ENCODE data around the gene DACH1.
"Not testable (repeated sequence)": the region's sequence is repeated elsewhere in the genome, so short reads cannot be mapped to it uniquely, and the experiment has no call there.

DACH1 gene

GRCh38 chr13:71865874-71866334, 1.1 kb downstream of the DACH1 start:
- DNase-seq: no peak

- DNase-seq: no peak
Measured at GRCh38 chr13:71864986-71865873, 1.8 kb downstream of the DACH1 start.

GRCh38 chr13:71864094-71864985, 2.7 kb downstream of the DACH1 start:
- DNase-seq: no peak

- DNase-seq: no peak
Measured at GRCh38 chr13:71863254-71863865, 3.6 kb downstream of the DACH1 start.

- no peak for DNase-seq
Measured at GRCh38 chr13:71862459-71862943, 4.5 kb downstream of the DACH1 start.

- DNase-seq: no peak
Measured at GRCh38 chr13:71861769-71862458, 5.1 kb downstream of the DACH1 start.

- no peak for DNase-seq
Measured at GRCh38 chr13:71860547-71861138, 6.4 kb downstream of the DACH1 start.

- DNase-seq: no peak
Measured at GRCh38 chr13:71858647-71859046, 8.4 kb downstream of the DACH1 start.

- no peak for DNase-seq
Measured at GRCh38 chr13:71856548-71857043, 10.4 kb downstream of the DACH1 start.

GRCh38 chr13:71854401-71854800, 12.6 kb downstream of the DACH1 start:
- no peak for DNase-seq

- no peak for DNase-seq
Measured at GRCh38 chr13:71853725-71854124, 13.3 kb downstream of the DACH1 start.

- no peak for DNase-seq
Measured at GRCh38 chr13:71852736-71853135, 14.3 kb downstream of the DACH1 start.

GRCh38 chr13:71851498-71852409, 15.2 kb downstream of the DACH1 start:
- no peak for DNase-seq

GRCh38 chr13:71842003-71842402, 25.0 kb downstream of the DACH1 start:
- DNase-seq: no peak

GRCh38 chr13:71838842-71839241, 28.2 kb downstream of the DACH1 start:
- DNase-seq: no peak

GRCh38 chr13:71837582-71837981, 29.4 kb downstream of the DACH1 start:
- DNase-seq: not testable (repeated sequence)

- no peak for DNase-seq
Measured at GRCh38 chr13:71831716-71832115, 35.3 kb downstream of the DACH1 start.

- no peak for DNase-seq
Measured at GRCh38 chr13:71830736-71831135, 36.3 kb downstream of the DACH1 start.

- DNase-seq: no peak
Measured at GRCh38 chr13:71830323-71830722, 36.7 kb downstream of the DACH1 start.

- no peak for DNase-seq
Measured at GRCh38 chr13:71829547-71829946, 37.5 kb downstream of the DACH1 start.

- no peak for DNase-seq
Measured at GRCh38 chr13:71828564-71828963, 38.4 kb downstream of the DACH1 start.
